ENCODE results near the gene FSHR. TPM values are rescaled to one million over a fixed set of nuclear protein-coding genes. Genes with fewer than 3 reads are reported as not detected.

The FSHR gene
- total and polyA plus RNA-seq, 2 experiments from 2014 or later: not detected

GRCh38 chr2:49105506-49105905 is 48.8 kb downstream of the FSHR start:
- WGBS, 2 experiments (ENCODE audit: low coverage in 1 of 2, low lambda C conversion rate in 2 of 2, missing lambda C conversion rate in 2 of 2): 0 to 7% methylated on average over 2 of the region's 2 CpGs
- Histone ChIP-seq H3K4me2 (ENCODE audit: unreplicated experiment) (no peak overlapping the region), H3K9me3 (ENCODE audit: low read depth) (no peaks in the 10 kb centered on the region), H3F3A (ENCODE audit: insufficient read depth) (no peaks in the 10 kb centered on the region), H3K36me3 (ENCODE audit: low read depth) (no peaks in the 10 kb centered on the region), H2AFZ (no peak overlapping the region), H3K27me3 (replicated peaks; ENCODE audit: insufficient read depth) (no peaks in the 10 kb centered on the region), H3K27ac (no peak overlapping the region), H3K9me2 (ENCODE audit: insufficient read depth) (no peaks in the 10 kb centered on the region), H4K20me1 (ENCODE audit: insufficient read depth) (no peaks in the 10 kb centered on the region), H3K4me3 (no peak overlapping the region), H3K79me2 (ENCODE audit: insufficient read depth) (no peaks in the 10 kb centered on the region), H3K9ac (no peak overlapping the region), H3K4me1 (ENCODE audit: insufficient read depth) (no peaks in the 10 kb centered on the region)
- in situ Hi-C loops (cut with MboI): no loop called here
- DNase-seq: no peak
- no peak for TF ChIP-seq EZH2 (IDR thresholded peaks at IDR 0.05; ENCODE audit: insufficient read depth, poor library complexity, severe bottlenecking)

GRCh38 chr2:49102146-49102545 is 52.2 kb downstream of the FSHR start:
- no peak for DNase-seq
- Histone ChIP-seq H3F3A (ENCODE audit: insufficient read depth) (no peaks in the 10 kb centered on the region), H3K27me3 (replicated peaks; ENCODE audit: insufficient read depth) (no peaks in the 10 kb centered on the region), H3K9ac (no peak overlapping the region), H3K36me3 (ENCODE audit: low read depth) (no peaks in the 10 kb centered on the region), H4K20me1 (ENCODE audit: insufficient read depth) (no peaks in the 10 kb centered on the region), H3K4me1 (ENCODE audit: insufficient read depth) (no peaks in the 10 kb centered on the region), H3K27ac (no peak overlapping the region), H3K79me2 (ENCODE audit: insufficient read depth) (no peaks in the 10 kb centered on the region), H2AFZ (no peak overlapping the region), H3K9me3 (ENCODE audit: low read depth) (no peaks in the 10 kb centered on the region), H3K9me2 (ENCODE audit: insufficient read depth) (no peaks in the 10 kb centered on the region), H3K4me2 (ENCODE audit: unreplicated experiment) (no peak overlapping the region), H3K4me3 (no peak overlapping the region)
- WGBS, 2 experiments (ENCODE audit: low coverage in 1 of 2, low lambda C conversion rate in 2 of 2, missing lambda C conversion rate in 2 of 2): 4 to 36% methylated on average over 1 of the region's 1 CpG
- TF ChIP-seq EZH2phosphoT487 (IDR thresholded peaks at IDR 0.05; ENCODE audit: insufficient read depth, low read depth): no peak
- no peak for TF ChIP-seq EZH2 (IDR thresholded peaks at IDR 0.05; ENCODE audit: insufficient read depth, poor library complexity, severe bottlenecking)
- in situ Hi-C loops (cut with MboI): no loop called here

- 11 to 19% methylated on average over 2 of the region's 2 CpGs for whole genome bisulfite sequencing, 2 experiments (ENCODE audit: low coverage in 1 of 2, low lambda C conversion rate in 2 of 2, missing lambda C conversion rate in 2 of 2)
- Histone ChIP-seq H3K27ac (no peak overlapping the region), H3K4me2 (ENCODE audit: unreplicated experiment) (no peak overlapping the region)
Observed at GRCh38 chr2:49080681-49081080, 73.6 kb downstream of the FSHR start.

GRCh38 chr2:49070716-49071115 is 83.6 kb downstream of the FSHR start:
- WGBS, 2 experiments (ENCODE audit: low coverage in 1 of 2, low lambda C conversion rate in 2 of 2, missing lambda C conversion rate in 2 of 2): 0% methylated on average over 2 of the region's 2 CpGs
- in situ Hi-C loops (cut with MboI): no loop called here
- DNase-seq: no peak
- Histone ChIP-seq H3K9ac (no peak overlapping the region), H3K4me2 (ENCODE audit: unreplicated experiment) (no peak overlapping the region), H4K20me1 (ENCODE audit: insufficient read depth) (no peaks in the 10 kb centered on the region), H3K27me3 (replicated peaks; ENCODE audit: insufficient read depth) (no peaks in the 10 kb centered on the region), H3F3A (ENCODE audit: insufficient read depth) (no peaks in the 10 kb centered on the region), H3K4me3 (no peak overlapping the region), H2AFZ (no peak overlapping the region), H3K36me3 (ENCODE audit: low read depth) (no peaks in the 10 kb centered on the region), H3K4me1 (ENCODE audit: insufficient read depth) (no peaks in the 10 kb centered on the region), H3K27ac (no peak overlapping the region), H3K79me2 (ENCODE audit: insufficient read depth) (no peaks in the 10 kb centered on the region), H3K9me2 (ENCODE audit: insufficient read depth) (no peaks in the 10 kb centered on the region), H3K9me3 (ENCODE audit: low read depth) (no peaks in the 10 kb centered on the region)
- no peak for TF ChIP-seq EZH2phosphoT487 (IDR thresholded peaks at IDR 0.05; ENCODE audit: insufficient read depth, low read depth)
- no peak for TF ChIP-seq EZH2 (IDR thresholded peaks at IDR 0.05; ENCODE audit: insufficient read depth, poor library complexity, severe bottlenecking)

More at GRCh38 chr2:49080681-49081080, 73.6 kb downstream of the FSHR start:
- Histone ChIP-seq H3K9ac (no peak overlapping the region), H3K36me3 (ENCODE audit: low read depth) (no peaks in the 10 kb centered on the region), H3K9me2 (ENCODE audit: insufficient read depth) (no peaks in the 10 kb centered on the region), H3K4me3 (no peak overlapping the region), H3F3A (ENCODE audit: insufficient read depth) (no peaks in the 10 kb centered on the region), H4K20me1 (ENCODE audit: insufficient read depth) (no peaks in the 10 kb centered on the region), H3K4me1 (ENCODE audit: insufficient read depth) (no peaks in the 10 kb centered on the region), H2AFZ (no peak overlapping the region), H3K9me3 (ENCODE audit: low read depth) (no peaks in the 10 kb centered on the region), H3K79me2 (ENCODE audit: insufficient read depth) (no peaks in the 10 kb centered on the region), H3K27me3 (replicated peaks; ENCODE audit: insufficient read depth) (no peaks in the 10 kb centered on the region)
- DNase-seq: no peak
- in situ Hi-C loops (cut with MboI): no loop called here
- TF ChIP-seq EZH2phosphoT487 (IDR thresholded peaks at IDR 0.05; ENCODE audit: insufficient read depth, low read depth) (no peak), EZH2 (IDR thresholded peaks at IDR 0.05; ENCODE audit: insufficient read depth, poor library complexity, severe bottlenecking) (no peak)

GRCh38 chr2:49069829-49070228 is 84.5 kb downstream of the FSHR start:
- Histone ChIP-seq H3F3A (ENCODE audit: insufficient read depth) (no peaks in the 10 kb centered on the region), H3K79me2 (ENCODE audit: insufficient read depth) (no peaks in the 10 kb centered on the region), H4K20me1 (ENCODE audit: insufficient read depth) (no peaks in the 10 kb centered on the region), H3K27me3 (replicated peaks; ENCODE audit: insufficient read depth) (no peaks in the 10 kb centered on the region), H3K9me2 (ENCODE audit: insufficient read depth) (no peaks in the 10 kb centered on the region), H3K9ac (no peak overlapping the region), H3K4me3 (no peak overlapping the region), H3K36me3 (ENCODE audit: low read depth) (no peaks in the 10 kb centered on the region), H3K9me3 (ENCODE audit: low read depth) (no peaks in the 10 kb centered on the region), H3K4me2 (ENCODE audit: unreplicated experiment) (no peak overlapping the region), H2AFZ (no peak overlapping the region), H3K4me1 (ENCODE audit: insufficient read depth) (no peaks in the 10 kb centered on the region), H3K27ac (no peak overlapping the region)
- WGBS, 2 experiments (ENCODE audit: low coverage in 1 of 2, low lambda C conversion rate in 2 of 2, missing lambda C conversion rate in 2 of 2): 0 to 7% methylated on average over 1 of the region's 1 CpG
- no peak for DNase-seq
- TF ChIP-seq EZH2 (IDR thresholded peaks at IDR 0.05; ENCODE audit: insufficient read depth, poor library complexity, severe bottlenecking) (no peak), EZH2phosphoT487 (IDR thresholded peaks at IDR 0.05; ENCODE audit: insufficient read depth, low read depth) (no peak)
- in situ Hi-C loops (cut with MboI): no loop called here

All from GM23248 (cell line).